Measurements from ENCODE around the gene POU2AF1.

The POU2AF1 gene

DNA sequence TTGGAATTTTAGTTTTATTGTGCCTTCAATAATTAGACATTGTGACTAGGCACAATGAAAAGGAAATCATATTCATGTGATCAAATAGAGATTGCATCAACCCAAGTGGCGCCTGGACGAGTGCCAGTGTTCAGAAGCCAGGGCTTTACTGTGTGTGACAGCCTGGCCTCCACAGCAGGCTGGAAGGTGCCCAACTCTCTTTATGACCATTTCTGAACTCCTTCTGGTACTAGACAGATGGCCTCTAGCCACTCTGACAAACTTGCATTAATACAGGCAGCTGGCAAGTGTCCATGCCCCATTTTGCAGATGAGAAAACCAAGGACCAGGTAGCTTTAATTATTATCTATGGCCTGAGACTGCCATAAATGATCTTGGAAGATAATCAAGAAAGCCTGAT is 8.3 kb upstream of the POU2AF1 start:
- H3K27ac ChIP-seq = no peak overlapping the region
- H3K27me3 ChIP-seq = no peaks in the 10 kb centered on the region
- H3K4me2 ChIP-seq = no peak overlapping the region
- peaks cover 18 to 39% (median 27%) of the 10 kb centered on the region in 11 experiments; a peak in 21 of 22 replicates for H3K9me3 ChIP-seq (replicated peaks in 1 of 11)
- H4K20me1 ChIP-seq = no peaks in the 10 kb centered on the region
- no peak for TF ChIP-seq Cebpa-rat (IDR thresholded peaks at IDR 0.05)
- H3K4me1 ChIP-seq = peaks cover 9 to 44% (median 37%) of the 10 kb centered on the region in 10 experiments
- no peak overlapping the region for H3K4me3 ChIP-seq
- no peak overlapping the region for H3K9ac ChIP-seq
- peaks cover 0 to 4% (median 0%) of the 10 kb centered on the region in 11 experiments; a peak in 2 of 22 replicates for H3K36me3 ChIP-seq

- no peak overlapping the region for H3K27ac ChIP-seq
- peaks cover 18 to 39% (median 27%) of the 10 kb centered on the region in 11 experiments; a peak in 21 of 22 replicates for H3K9me3 ChIP-seq (replicated peaks in 1 of 11)
- H3K36me3 ChIP-seq = peaks cover 0 to 4% (median 0%) of the 10 kb centered on the region in 11 experiments; a peak in 2 of 22 replicates
- no peak overlapping the region for H3K4me2 ChIP-seq
- no peaks in the 10 kb centered on the region for H4K20me1 ChIP-seq
- no peak overlapping the region for H3K9ac ChIP-seq
- TF ChIP-seq Cebpa-rat (IDR thresholded peaks at IDR 0.05) = no peak
- no peaks in the 10 kb centered on the region for H3K27me3 ChIP-seq
- H3K4me3 ChIP-seq = no peak overlapping the region
- peaks cover 9 to 51% (median 44%) of the 10 kb centered on the region in 10 experiments for H3K4me1 ChIP-seq
Observed at GRCh38 chr11:111386611-111387150, 7.6 kb upstream of the POU2AF1 start.

- no peak overlapping the region for H3K9ac ChIP-seq
- H3K4me1 ChIP-seq = peaks cover 18 to 56% (median 51%) of the 10 kb centered on the region in 10 experiments
- no peak for TF ChIP-seq Cebpa-rat (IDR thresholded peaks at IDR 0.05)
- H4K20me1 ChIP-seq = no peaks in the 10 kb centered on the region
- peaks cover 18 to 39% (median 27%) of the 10 kb centered on the region in 11 experiments; a peak in 21 of 22 replicates for H3K9me3 ChIP-seq (replicated peaks in 1 of 11)
- H3K27ac ChIP-seq = no peak overlapping the region
- no peak overlapping the region for H3K4me3 ChIP-seq
- H3K4me2 ChIP-seq = no peak overlapping the region
- H3K36me3 ChIP-seq = peaks cover 0 to 4% (median 0%) of the 10 kb centered on the region in 11 experiments; a peak in 2 of 22 replicates
- no peaks in the 10 kb centered on the region for H3K27me3 ChIP-seq
Observed at GRCh38 chr11:111384494-111384893, 5.4 kb upstream of the POU2AF1 start.

DNA sequence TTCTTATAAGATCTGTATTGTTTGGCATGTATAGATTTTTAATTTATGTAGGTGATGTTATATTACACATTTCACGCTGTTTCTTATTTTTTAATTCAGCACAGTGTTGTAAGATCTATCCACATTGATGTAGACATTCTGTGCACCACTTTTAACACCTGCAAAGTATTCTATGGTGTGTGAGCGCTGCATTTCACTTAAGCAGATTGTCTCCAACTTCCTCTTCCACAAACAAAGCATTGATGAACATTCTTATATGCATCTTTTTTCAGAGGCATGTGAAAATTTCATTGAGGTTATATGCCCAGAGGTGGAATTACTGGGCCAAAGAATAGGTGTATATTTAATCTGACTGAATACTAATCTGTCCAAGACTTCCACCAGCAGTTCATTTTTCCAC is 3.4 kb upstream of the POU2AF1 start:
- peaks cover 16 to 28% (median 20%) of the 10 kb centered on the region in 11 experiments; a peak in 21 of 22 replicates for H3K9me3 ChIP-seq (replicated peaks in 1 of 11)
- no peak overlapping the region for H3K4me3 ChIP-seq
- H3K27me3 ChIP-seq = no peaks in the 10 kb centered on the region
- peaks cover 22 to 57% (median 51%) of the 10 kb centered on the region in 10 experiments for H3K4me1 ChIP-seq
- H3K27ac ChIP-seq = peak overlapping the region in 6 of 11 experiments; percentile 23 to 100 (median 100); a peak in 10 of 22 replicates
- TF ChIP-seq Cebpa-rat (IDR thresholded peaks at IDR 0.05) = no peak
- no peak overlapping the region; a peak in 1 of 22 replicates for H3K9ac ChIP-seq
- H3K4me2 ChIP-seq = peak overlapping the region in 8 of 11 experiments; percentile 1 to 98 (median 93); a peak in 13 of 22 replicates
- H3K36me3 ChIP-seq = peaks cover 0 to 4% (median 0%) of the 10 kb centered on the region in 11 experiments; a peak in 2 of 22 replicates
- no peaks in the 10 kb centered on the region for H4K20me1 ChIP-seq

- TF ChIP-seq Cebpa-rat (IDR thresholded peaks at IDR 0.05) = peak in 3 of 11 experiments; percentile 42 to 66 (median 46); a peak in 3 of 22 replicates
- Histone ChIP-seq H3K27ac (peak overlapping the region in 10 of 11 experiments; percentile 57 to 100 (median 98); a peak in 21 of 22 replicates), H3K4me1 (peaks cover 22 to 84% (median 74%) of the 10 kb centered on the region in 10 experiments), H3K36me3 (peaks cover 0 to 12% (median 0%) of the 10 kb centered on the region in 11 experiments; a peak in 6 of 22 replicates), H3K4me2 (peak overlapping the region; percentile 85 to 100 (median 96)), H3K9me3 (replicated peaks in 1 of 11) (peaks cover 0 to 10% (median 0%) of the 10 kb centered on the region in 11 experiments; a peak in 6 of 22 replicates), H4K20me1 (no peaks in the 10 kb centered on the region), H3K27me3 (no peaks in the 10 kb centered on the region), H3K4me3 (peak overlapping the region; percentile 40 to 70 (median 61)), H3K9ac (peak overlapping the region; percentile 58 to 98 (median 93); a peak in 21 of 22 replicates)
Observed at GRCh38 chr11:111379602-111380136, 594 bp upstream of the POU2AF1 start.

- H3K36me3 ChIP-seq = peaks cover 0 to 23% (median 6%) of the 10 kb centered on the region in 11 experiments; a peak in 10 of 22 replicates
- H3K27me3 ChIP-seq = no peaks in the 10 kb centered on the region
- peak in 3 of 11 experiments; percentile 11 to 60 (median 52); a peak in 1 of 22 replicates for TF ChIP-seq Cebpa-rat (IDR thresholded peaks at IDR 0.05)
- H3K4me3 ChIP-seq = peak overlapping the region in 9 of 10 experiments; percentile 40 to 70 (median 62); a peak in 18 of 20 replicates
- no peaks in the 10 kb centered on the region for H4K20me1 ChIP-seq
- peaks cover 22 to 95% (median 77%) of the 10 kb centered on the region in 10 experiments for H3K4me1 ChIP-seq
- H3K27ac ChIP-seq = peak overlapping the region in 10 of 11 experiments; percentile 57 to 100 (median 98); a peak in 19 of 22 replicates
- peaks cover 0 to 8% (median 0%) of the 10 kb centered on the region in 11 experiments; a peak in 5 of 22 replicates for H3K9me3 ChIP-seq (replicated peaks in 1 of 11)
- H3K4me2 ChIP-seq = peak overlapping the region; percentile 85 to 100 (median 96)
- peak overlapping the region in 10 of 11 experiments; percentile 63 to 98 (median 94); a peak in 19 of 22 replicates for H3K9ac ChIP-seq
Observed at GRCh38 chr11:111378185-111378860, 752 bp downstream of the POU2AF1 start.

DNA sequence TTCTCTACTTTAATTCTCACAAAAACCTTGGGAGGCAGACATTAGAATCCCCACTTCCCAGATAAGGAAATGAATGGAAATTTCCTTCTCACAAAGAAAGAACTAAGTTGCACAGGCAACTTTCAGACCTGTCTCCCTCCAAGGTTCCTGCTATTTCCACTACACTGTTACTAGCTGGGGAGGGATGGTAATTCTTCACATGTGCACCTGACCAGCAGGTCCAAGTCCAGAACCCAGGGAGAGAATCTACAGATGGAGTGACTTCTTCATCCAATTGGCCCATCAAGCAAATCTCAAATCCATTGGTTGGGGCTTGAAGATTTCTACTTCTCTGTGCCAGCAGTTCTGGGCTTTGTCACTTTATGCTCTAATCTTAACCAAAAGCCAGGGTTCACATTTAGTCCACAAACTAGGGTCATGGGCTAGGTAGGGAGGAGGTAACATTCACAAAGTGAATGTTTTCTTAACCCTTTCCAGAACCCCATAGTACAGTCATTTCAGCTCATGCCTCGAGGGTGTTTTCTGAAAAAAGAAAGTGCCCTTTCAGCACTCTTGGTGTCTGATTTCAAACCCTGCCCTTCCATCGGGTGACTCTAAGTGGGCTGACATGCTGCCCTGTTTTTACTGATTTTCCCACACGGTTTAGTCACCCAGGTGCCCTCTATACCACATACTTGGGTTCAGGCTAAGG is 2.7 kb downstream of the POU2AF1 start:
- Histone ChIP-seq H3K9ac (peak overlapping the region in 6 of 11 experiments; percentile 30 to 98 (median 96); a peak in 9 of 22 replicates), H3K9me3 (replicated peaks in 1 of 11) (peaks cover 0 to 22% (median 0%) of the 10 kb centered on the region in 11 experiments; a peak in 6 of 22 replicates), H4K20me1 (no peaks in the 10 kb centered on the region), H3K27me3 (no peaks in the 10 kb centered on the region), H3K36me3 (peaks cover 0 to 43% (median 14%) of the 10 kb centered on the region in 11 experiments; a peak in 11 of 22 replicates), H3K4me1 (peaks cover 22 to 92% (median 74%) of the 10 kb centered on the region in 10 experiments), H3K4me3 (peak overlapping the region in 5 of 10 experiments; percentile 58 to 64 (median 62); a peak in 8 of 20 replicates), H3K4me2 (peak overlapping the region in 10 of 11 experiments; percentile 6 to 100 (median 94); a peak in 18 of 22 replicates), H3K27ac (peak overlapping the region in 8 of 11 experiments; percentile 87 to 100 (median 98); a peak in 14 of 22 replicates)
- no peak for TF ChIP-seq Cebpa-rat (IDR thresholded peaks at IDR 0.05)

DNA sequence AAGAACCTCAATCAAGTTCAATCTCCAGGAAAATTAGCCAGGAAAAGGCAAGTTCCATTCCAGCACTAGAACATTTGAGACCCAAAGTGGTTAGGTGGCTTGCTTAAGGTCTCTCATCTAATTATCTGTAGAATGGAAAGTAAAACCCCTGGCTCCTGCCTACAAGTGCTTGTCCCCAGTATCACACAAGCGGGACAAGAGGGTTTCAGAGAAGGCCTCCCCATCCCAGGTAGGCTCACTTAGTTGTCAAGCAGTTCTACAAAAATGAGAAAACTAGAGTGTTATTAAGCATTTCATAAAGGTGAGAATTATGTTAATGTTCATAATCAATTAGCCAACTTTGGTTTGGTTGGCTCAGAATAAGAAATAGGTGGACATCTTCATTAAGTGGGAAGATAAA is 5.5 kb downstream of the POU2AF1 start:
- H3K27ac ChIP-seq = peak overlapping the region in 3 of 11 experiments; percentile 11 to 16 (median 12); a peak in 3 of 22 replicates
- H3K9ac ChIP-seq = no peak overlapping the region

More for the DNA sequence above, 5.5 kb downstream of the POU2AF1 start:
- Histone ChIP-seq H4K20me1 (no peaks in the 10 kb centered on the region; a peak in 2 of 22 replicates), H3K4me1 (peaks cover 5 to 92% (median 66%) of the 10 kb centered on the region in 10 experiments), H3K9me3 (replicated peaks in 1 of 11) (peaks cover 0 to 35% (median 3%) of the 10 kb centered on the region in 11 experiments; a peak in 7 of 22 replicates), H3K4me2 (peak overlapping the region in 5 of 11 experiments; percentile 17 to 95 (median 36); a peak in 7 of 22 replicates), H3K4me3 (no peak overlapping the region), H3K36me3 (peaks cover 0 to 70% (median 36%) of the 10 kb centered on the region in 11 experiments; a peak in 15 of 22 replicates), H3K27me3 (no peaks in the 10 kb centered on the region)
- no peak for TF ChIP-seq Cebpa-rat (IDR thresholded peaks at IDR 0.05)

Data from BLaER1 treated with 17β-estradiol and CSF1 and Interleukin-3, amounts not matched to agents 10 nM and 100 nM (cell line).